ENCODE results near the gene SFMBT1.

DNA sequence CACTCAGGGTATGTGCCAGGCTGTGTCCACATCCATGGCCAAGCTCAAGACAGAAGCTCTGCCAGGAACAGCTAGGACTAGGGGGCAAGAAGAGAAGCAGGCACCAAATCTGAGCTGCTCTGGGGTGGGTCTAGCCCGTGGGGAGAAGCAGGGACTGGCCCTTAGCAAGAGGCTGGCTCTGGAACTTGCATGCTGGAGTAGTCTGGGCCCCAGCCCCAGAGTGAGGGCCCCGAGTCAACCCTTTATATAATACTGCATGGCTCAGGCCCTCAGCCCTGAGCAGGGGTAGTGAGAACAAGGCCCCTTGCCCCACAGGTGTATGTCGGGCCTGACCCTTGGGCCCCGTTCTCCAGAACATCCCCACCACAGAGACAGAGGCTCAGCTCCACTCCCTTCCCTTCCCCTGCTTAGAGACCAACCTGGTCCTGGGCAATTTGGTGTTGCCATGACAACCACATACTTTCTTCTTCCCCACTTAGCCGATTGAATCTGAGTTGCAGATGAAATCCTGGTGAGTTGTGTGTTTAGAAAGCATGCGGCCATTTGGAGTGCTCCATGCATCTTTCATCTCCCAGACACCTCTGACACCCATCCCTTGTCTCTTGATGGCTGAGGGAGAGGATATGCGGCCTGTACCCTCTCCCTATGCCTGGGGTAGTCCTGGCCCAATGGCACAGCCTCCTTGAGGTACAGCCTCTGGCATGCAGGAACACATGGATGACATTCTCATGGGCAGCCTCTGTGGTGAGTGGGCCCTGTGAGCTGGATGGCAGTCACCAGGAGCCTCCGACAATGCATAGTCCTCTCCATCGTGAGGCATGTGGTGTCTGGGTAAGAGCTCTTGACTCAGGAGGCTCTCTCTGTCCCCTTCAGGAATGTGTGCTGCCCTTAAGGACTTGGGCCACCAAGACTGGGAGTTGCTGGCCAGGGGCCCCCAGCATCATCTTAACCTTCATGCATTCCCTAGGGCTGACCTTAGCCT, 29.2 kb upstream of the SFMBT1 start:
- TF ChIP-seq EZH2phosphoT487 (conservative IDR thresholded peaks at IDR 0.05; ENCODE audit: low read length), result no peak
- TF ChIP-seq, protein P1, sequence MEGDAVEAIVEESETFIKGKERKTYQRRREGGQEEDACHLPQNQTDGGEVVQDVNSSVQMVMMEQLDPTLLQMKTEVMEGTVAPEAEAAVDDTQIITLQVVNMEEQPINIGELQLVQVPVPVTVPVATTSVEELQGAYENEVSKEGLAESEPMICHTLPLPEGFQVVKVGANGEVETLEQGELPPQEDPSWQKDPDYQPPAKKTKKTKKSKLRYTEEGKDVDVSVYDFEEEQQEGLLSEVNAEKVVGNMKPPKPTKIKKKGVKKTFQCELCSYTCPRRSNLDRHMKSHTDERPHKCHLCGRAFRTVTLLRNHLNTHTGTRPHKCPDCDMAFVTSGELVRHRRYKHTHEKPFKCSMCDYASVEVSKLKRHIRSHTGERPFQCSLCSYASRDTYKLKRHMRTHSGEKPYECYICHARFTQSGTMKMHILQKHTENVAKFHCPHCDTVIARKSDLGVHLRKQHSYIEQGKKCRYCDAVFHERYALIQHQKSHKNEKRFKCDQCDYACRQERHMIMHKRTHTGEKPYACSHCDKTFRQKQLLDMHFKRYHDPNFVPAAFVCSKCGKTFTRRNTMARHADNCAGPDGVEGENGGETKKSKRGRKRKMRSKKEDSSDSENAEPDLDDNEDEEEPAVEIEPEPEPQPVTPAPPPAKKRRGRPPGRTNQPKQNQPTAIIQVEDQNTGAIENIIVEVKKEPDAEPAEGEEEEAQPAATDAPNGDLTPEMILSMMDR (IDR thresholded peaks at IDR 0.05; ENCODE audit: insufficient read depth, low read length, poor library complexity, severe bottlenecking), result no peak

Measured in SU-DHL-6 (cell line).